K562 (cell line): Measurements from ENCODE around the gene SOX4. TPM values are rescaled to one million over a fixed set of nuclear protein-coding genes. Genes with fewer than 3 reads are reported as not detected.

Experiments used
- ATAC-seq: fragments of 200-7000 bp; cut with Tn5 transposase; 3 replicates; pipeline ENCODE4 v1.9.1; 2020; ENCODE audit warnings: moderate library complexity
- BruUV-seq: library from RNA; stranded (reverse); fragments of 400-500 nt; replicated peaks from 2 replicates; lab custom pipeline; 2021; lab: Mats Ljungman, UMichigan
- CTCF ChIA-PET: fragments of 300-600 bp; formaldehyde crosslinking; extraction: SDS; loops from one replicate; lab custom pipeline; 2021; ENCODE audit warnings: low intra/inter-chr PET ratio; lab: Yijun Ruan, JAX
- POLR2A ChIA-PET: fragments of 300-600, 350-650 bp; sonication (Branson Sonifier 250); formaldehyde crosslinking; extraction: SDS; loops from one replicate; lab custom pipeline; 2021; ENCODE audit warnings: antibody characterized with exemption, inconsistent platforms; lab: Yijun Ruan, JAX
- DNase-seq, 4 experiments: peaks; one replicate each; pipeline versions ENCODE4 v3.0.0 to v3.0.0-alpha.2; 2011 to 2018; ENCODE audit warnings: low spot score in 3 of 4, mixed read lengths in 3 of 4; ENCODE audit errors: extremely low read depth in 1 of 4
- FAIRE-seq: peaks from 2 replicates; lab custom pipeline; 2011; peaks lifted over from hg19 to GRCh38; lab: Jason Lieb, UNC
- H2AFZ ChIP-seq: 2 replicates; pipeline ENCODE4 v1.6.0; 2011; ENCODE audit warnings: low read depth, low read length, control low read depth, inconsistent platforms
- H3K27ac ChIP-seq: fragments of 200-600 bp; 3 replicates; pipeline ENCODE4 v1.8.0; 2011; ENCODE audit warnings: low read depth, mild to moderate bottlenecking, control low read depth, inconsistent platforms, low read length, moderate library complexity, mixed read lengths; ENCODE audit errors: extremely low read depth
- H3K27me3 ChIP-seq, 2 experiments: fragments of 300-600 bp in 1 of 2; 2 replicates in 1 of 2; 3 replicates in 1 of 2; pipeline versions ENCODE4 v1.6.0 to v1.8.0; 2011; ENCODE audit warnings: inconsistent platforms in 2 of 2, low read length in 2 of 2, mild to moderate bottlenecking in 1 of 2, mixed read lengths in 1 of 2, moderate library complexity in 1 of 2; ENCODE audit not compliant: control insufficient read depth in 2 of 2, insufficient read depth in 2 of 2
- H3K36me3 ChIP-seq: fragments of 300-600 bp; 3 replicates; pipeline ENCODE4 v1.8.0; 2011; ENCODE audit warnings: mild to moderate bottlenecking, low read length, inconsistent platforms; ENCODE audit not compliant: control insufficient read depth, insufficient read depth
- H3K4me1 ChIP-seq, 2 experiments: fragments of 200-600 bp in 1 of 2; replicated peaks in 1 of 2; 2 replicates in 1 of 2; 3 replicates in 1 of 2; pipeline versions ENCODE4 v1.5.1 to v1.8.0; 2011; ENCODE audit warnings: inconsistent platforms in 2 of 2, low read length in 2 of 2, mild to moderate bottlenecking in 1 of 2, mixed read lengths in 1 of 2, moderate library complexity in 1 of 2; ENCODE audit not compliant: control insufficient read depth in 2 of 2, insufficient read depth in 2 of 2
- H3K4me2 ChIP-seq: 2 replicates; pipeline ENCODE4 v1.6.1; 2011; ENCODE audit warnings: low read length, control low read depth, inconsistent platforms, mixed read lengths; ENCODE audit not compliant: insufficient read depth
- H3K4me3 ChIP-seq: fragments of 200-600 bp; sonication (generic), shearing (Covaris generic); 2 replicates; pipeline ENCODE4 v1.5.1; 2016; ENCODE audit warnings: control low read depth, inconsistent platforms
- H3K79me2 ChIP-seq: fragments of 200-600 bp; 3 replicates; pipeline ENCODE4 v1.8.0; 2011; ENCODE audit warnings: low read length, inconsistent platforms; ENCODE audit not compliant: control insufficient read depth, insufficient read depth
- H3K9ac ChIP-seq, 2 experiments: 2 replicates each; pipeline versions ENCODE4 v1.6.0 to v1.6.1; 2011; ENCODE audit warnings: low read depth in 2 of 2, low read length in 2 of 2, control low read depth in 1 of 2, inconsistent platforms in 1 of 2, mild to moderate bottlenecking in 1 of 2, mixed read lengths in 1 of 2; ENCODE audit not compliant: insufficient read depth in 1 of 2
- H3K9me1 ChIP-seq: one replicate; pipeline ENCODE4 v1.6.0; 2011; ENCODE audit warnings: inconsistent platforms, mild to moderate bottlenecking, low read length, moderate library complexity; ENCODE audit not compliant: control insufficient read depth, insufficient read depth
- H3K9me3 ChIP-seq: replicated peaks from 2 replicates; pipeline ENCODE4 v1.5.1; 2011; ENCODE audit warnings: low read depth, low read length, inconsistent platforms; ENCODE audit not compliant: control insufficient read depth, insufficient read depth
- H4K20me1 ChIP-seq: replicated peaks from 2 replicates; pipeline ENCODE4 v1.6.1; 2011; ENCODE audit warnings: low read length, inconsistent platforms, mixed read lengths; ENCODE audit not compliant: control insufficient read depth, insufficient read depth
- ELF2 ChIP-seq: fragments of 250-450 bp; sonication (Bioruptor Pico); IDR thresholded peaks from 2 replicates; pipeline ENCODE4 v1.5.0; 2021; ENCODE audit warnings: mild to moderate bottlenecking
- ETS2 ChIP-seq: IDR thresholded peaks from 2 replicates; pipeline ENCODE4 v1.6.1; 2016; ENCODE audit warnings: borderline replicate concordance, missing genetic modification characterization, mild to moderate bottlenecking, moderate library complexity, missing compliant biosample characterization; ENCODE audit not compliant: poor library complexity, severe bottlenecking
- HMG20B ChIP-seq: fragments of 250-450 bp; sonication (Bioruptor Pico); IDR thresholded peaks from 2 replicates; pipeline ENCODE4 v1.5.0; 2021; ENCODE audit warnings: mild to moderate bottlenecking
- HNRNPL ChIP-seq: fragments of 200-400 bp; formaldehyde crosslinking; IDR thresholded peaks from 2 replicates; pipeline ENCODE4 v1.6.1; 2017; ENCODE audit warnings: low read depth, mild to moderate bottlenecking, low read length
- IRF2 ChIP-seq: sonication (generic); formaldehyde crosslinking; IDR thresholded peaks from 2 replicates; pipeline ENCODE4 v1.8.1; 2022; ENCODE audit warnings: mild to moderate bottlenecking, missing genetic modification reagents
- MCM5 ChIP-seq: fragments of 450-650 bp; IDR thresholded peaks from 2 replicates; pipeline ENCODE4 v1.6.1; 2016; ENCODE audit warnings: low read depth
- POLR2AphosphoS5 ChIP-seq: IDR thresholded peaks from 2 replicates; pipeline ENCODE4 v1.6.1; 2011; ENCODE audit warnings: mild to moderate bottlenecking, low read depth, low read length, moderate library complexity; ENCODE audit not compliant: control insufficient read depth, insufficient read depth
- SREBF2 ChIP-seq: sonication (generic); formaldehyde crosslinking; IDR thresholded peaks from 2 replicates; pipeline ENCODE4 v1.4.0; 2020; ENCODE audit warnings: mild to moderate bottlenecking, missing genetic modification reagents
- TAF9B ChIP-seq: fragments of 450-650 bp; IDR thresholded peaks from 2 replicates; pipeline ENCODE4 v1.6.1; 2018; ENCODE audit warnings: mild to moderate bottlenecking; ENCODE audit not compliant: partially characterized antibody
- TBL1XR1 ChIP-seq, 2 experiments: IDR thresholded peaks; 2 replicates each; pipeline ENCODE4 v1.6.1; 2012; ENCODE audit warnings: improper control_type of control experiment in 2 of 2, low read length in 2 of 2, mild to moderate bottlenecking in 1 of 2
- THRAP3 ChIP-seq: fragments of 450-650 bp; IDR thresholded peaks from 2 replicates; pipeline ENCODE4 v1.6.1; 2016; ENCODE audit warnings: mild to moderate bottlenecking, inconsistent platforms, borderline replicate concordance
- ZC3H4 ChIP-seq: sonication (generic); formaldehyde crosslinking; IDR thresholded peaks from 2 replicates; pipeline ENCODE4 v1.9.0; 2021; ENCODE audit warnings: missing genetic modification reagents, borderline replicate concordance
- ZNF224 ChIP-seq: sonication (generic); formaldehyde crosslinking; IDR thresholded peaks from 2 replicates; pipeline ENCODE4 v1.8.0; 2022; ENCODE audit warnings: mild to moderate bottlenecking, missing genetic modification reagents
- WGBS: fragments of 100-300 bp; shearing (Covaris generic); methylation state at CpG from one replicate; pipeline ENCODE4 v1.1.6; 2016; ENCODE audit warnings: low coverage, mixed read lengths; ENCODE audit not compliant: insufficient coverage; ENCODE audit errors: missing lambda C conversion rate; 5-methylcytosine and 5-hydroxymethylcytosine counted together
- in situ Hi-C: fragments of 300-500 bp; cut with MboI; formaldehyde crosslinking; loops from 4 replicates; pipeline ENCODE4 v1.15.0; 2018; ENCODE audit warnings: inconsistent platforms, mixed read lengths
- intact Hi-C: fragments of 100-400 bp; cut with micrococcal nuclease; formaldehyde crosslinking; loops from 2 replicates; pipeline ENCODE4 v1.14.2; 2022
- polyA plus RNA-seq, 8 experiments: library from polyadenylated mRNA; depleted of rRNA in 4 of 8; stranded (reverse) in 5 of 8; unstranded in 3 of 8; fragments of >200 nt; fragmentation: Nextera tagmentation in 2 of 8; fragmentation: Illumina TruSeq in 1 of 8; extraction: Ambion mirVana in 2 of 8; extraction: Trizol in 1 of 8; gene quantifications; 2 replicates each; pipeline versions ENCODE4 v1.2.1 to v1.2.3, GENCODE V29; 2011 to 2014; ENCODE audit warnings: inconsistent platforms in 1 of 8, missing spikeins in 1 of 8
- total RNA-seq, 7 experiments: library from RNA; depleted of rRNA in 6 of 7; stranded (reverse); fragments of >200 nt in 6 of 7; fragmentation: Illumina TruSeq in 2 of 7; extraction: Trizol in 2 of 7; gene quantifications; 2 replicates each; pipeline versions ENCODE4 v1.2.1 to v1.2.3, GENCODE V29; 2011 to 2021; ENCODE audit warnings: low replicate concordance in 1 of 7
- TF ChIP-seq, protein P1 (sequence below): sonication (generic); formaldehyde crosslinking; IDR thresholded peaks from 2 replicates; pipeline ENCODE4 v1.8.0; 2023; ENCODE audit warnings: missing genetic modification reagents, mild to moderate bottlenecking, borderline replicate concordance
- TF ChIP-seq, protein P2 (sequence below): fragments of 250-450 bp; sonication (Bioruptor Pico); IDR thresholded peaks from 2 replicates; pipeline ENCODE4 v1.8.0; 2022; ENCODE audit warnings: inconsistent platforms, mild to moderate bottlenecking, moderate library complexity, borderline replicate concordance
- TF ChIP-seq, protein P3 (sequence below): fragments of 450-650 bp; formaldehyde crosslinking; IDR thresholded peaks from 2 replicates; pipeline ENCODE4 v1.4.0; 2022; ENCODE audit warnings: missing genetic modification characterization

Gene SOX4
- total and polyA plus RNA-seq, 9 of the 15 experiments (the other 6 are each of a cell fraction or from before 2014, with no cell fraction given) = 0.03 to 0.29 (median 0.04) TPM

DNA sequence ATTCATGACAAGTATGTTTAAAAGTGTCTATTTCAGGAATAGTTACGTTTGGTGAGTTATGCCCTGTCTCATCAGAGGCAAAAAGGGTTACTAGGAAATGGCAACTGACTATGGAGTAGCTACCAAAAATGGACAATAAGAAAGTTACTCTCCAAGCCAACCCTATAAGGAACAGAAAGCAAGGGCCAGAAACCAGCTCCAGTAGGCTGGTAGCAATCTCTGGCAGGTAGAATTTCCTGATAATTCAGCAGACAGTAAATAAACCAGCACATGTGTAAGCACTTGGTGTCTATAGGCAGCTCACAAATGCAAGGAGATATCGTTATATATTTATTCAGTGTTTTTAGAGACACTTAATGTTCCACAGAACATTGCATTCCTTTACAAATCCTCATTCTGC lies 20.3 kb downstream of the SOX4 start:
- Histone ChIP-seq H3K9ac (no peak overlapping the region), H3K36me3 (no peaks in the 10 kb centered on the region), H3K27me3 (peaks cover 2 to 19% of the 10 kb centered on the region in 2 experiments; a peak in 3 of 5 replicates), H3K9me1 (no peaks in the 10 kb centered on the region), H3K79me2 (no peaks in the 10 kb centered on the region), H2AFZ (no peak overlapping the region), H3K4me2 (no peak overlapping the region), H3K9me3 (no peaks in the 10 kb centered on the region), H4K20me1 (no peaks in the 10 kb centered on the region), H3K4me1 (peaks cover 0 to 8% of the 10 kb centered on the region in 2 experiments; a peak in 2 of 5 replicates), H3K27ac (no peak overlapping the region), H3K4me3 (no peak overlapping the region)
- DNase-seq = no peak
- 2% methylated on average over 2 of the region's 2 CpGs for WGBS
- in situ Hi-C loops = no loop called here
- no peak for FAIRE-seq
- ChIA-PET CTCF (no interaction called here), POLR2A (interaction anchor here (0.6 kb wide), 1 partner anchor 22 kb away, joined by 4 read pairs; no protein-coding TSS in a partner anchor)
- intact Hi-C loops = no loop called here
- BruUV-seq = no TSS peak
- no peak for ATAC-seq
- no peak for TF ChIP-seq HNRNPL
- TF ChIP-seq, protein P1, sequence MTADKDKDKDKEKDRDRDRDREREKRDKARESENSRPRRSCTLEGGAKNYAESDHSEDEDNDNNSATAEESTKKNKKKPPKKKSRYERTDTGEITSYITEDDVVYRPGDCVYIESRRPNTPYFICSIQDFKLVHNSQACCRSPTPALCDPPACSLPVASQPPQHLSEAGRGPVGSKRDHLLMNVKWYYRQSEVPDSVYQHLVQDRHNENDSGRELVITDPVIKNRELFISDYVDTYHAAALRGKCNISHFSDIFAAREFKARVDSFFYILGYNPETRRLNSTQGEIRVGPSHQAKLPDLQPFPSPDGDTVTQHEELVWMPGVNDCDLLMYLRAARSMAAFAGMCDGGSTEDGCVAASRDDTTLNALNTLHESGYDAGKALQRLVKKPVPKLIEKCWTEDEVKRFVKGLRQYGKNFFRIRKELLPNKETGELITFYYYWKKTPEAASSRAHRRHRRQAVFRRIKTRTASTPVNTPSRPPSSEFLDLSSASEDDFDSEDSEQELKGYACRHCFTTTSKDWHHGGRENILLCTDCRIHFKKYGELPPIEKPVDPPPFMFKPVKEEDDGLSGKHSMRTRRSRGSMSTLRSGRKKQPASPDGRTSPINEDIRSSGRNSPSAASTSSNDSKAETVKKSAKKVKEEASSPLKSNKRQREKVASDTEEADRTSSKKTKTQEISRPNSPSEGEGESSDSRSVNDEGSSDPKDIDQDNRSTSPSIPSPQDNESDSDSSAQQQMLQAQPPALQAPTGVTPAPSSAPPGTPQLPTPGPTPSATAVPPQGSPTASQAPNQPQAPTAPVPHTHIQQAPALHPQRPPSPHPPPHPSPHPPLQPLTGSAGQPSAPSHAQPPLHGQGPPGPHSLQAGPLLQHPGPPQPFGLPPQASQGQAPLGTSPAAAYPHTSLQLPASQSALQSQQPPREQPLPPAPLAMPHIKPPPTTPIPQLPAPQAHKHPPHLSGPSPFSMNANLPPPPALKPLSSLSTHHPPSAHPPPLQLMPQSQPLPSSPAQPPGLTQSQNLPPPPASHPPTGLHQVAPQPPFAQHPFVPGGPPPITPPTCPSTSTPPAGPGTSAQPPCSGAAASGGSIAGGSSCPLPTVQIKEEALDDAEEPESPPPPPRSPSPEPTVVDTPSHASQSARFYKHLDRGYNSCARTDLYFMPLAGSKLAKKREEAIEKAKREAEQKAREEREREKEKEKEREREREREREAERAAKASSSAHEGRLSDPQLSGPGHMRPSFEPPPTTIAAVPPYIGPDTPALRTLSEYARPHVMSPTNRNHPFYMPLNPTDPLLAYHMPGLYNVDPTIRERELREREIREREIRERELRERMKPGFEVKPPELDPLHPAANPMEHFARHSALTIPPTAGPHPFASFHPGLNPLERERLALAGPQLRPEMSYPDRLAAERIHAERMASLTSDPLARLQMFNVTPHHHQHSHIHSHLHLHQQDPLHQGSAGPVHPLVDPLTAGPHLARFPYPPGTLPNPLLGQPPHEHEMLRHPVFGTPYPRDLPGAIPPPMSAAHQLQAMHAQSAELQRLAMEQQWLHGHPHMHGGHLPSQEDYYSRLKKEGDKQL (CRISPR knock-in tag) = no peak
- TF ChIP-seq, protein P2, sequence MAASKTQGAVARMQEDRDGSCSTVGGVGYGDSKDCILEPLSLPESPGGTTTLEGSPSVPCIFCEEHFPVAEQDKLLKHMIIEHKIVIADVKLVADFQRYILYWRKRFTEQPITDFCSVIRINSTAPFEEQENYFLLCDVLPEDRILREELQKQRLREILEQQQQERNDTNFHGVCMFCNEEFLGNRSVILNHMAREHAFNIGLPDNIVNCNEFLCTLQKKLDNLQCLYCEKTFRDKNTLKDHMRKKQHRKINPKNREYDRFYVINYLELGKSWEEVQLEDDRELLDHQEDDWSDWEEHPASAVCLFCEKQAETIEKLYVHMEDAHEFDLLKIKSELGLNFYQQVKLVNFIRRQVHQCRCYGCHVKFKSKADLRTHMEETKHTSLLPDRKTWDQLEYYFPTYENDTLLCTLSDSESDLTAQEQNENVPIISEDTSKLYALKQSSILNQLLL (CRISPR knock-in tag) = no peak
- TF ChIP-seq IRF2 (CRISPR knock-in tag) = no peak
- TF ChIP-seq, protein P3, sequence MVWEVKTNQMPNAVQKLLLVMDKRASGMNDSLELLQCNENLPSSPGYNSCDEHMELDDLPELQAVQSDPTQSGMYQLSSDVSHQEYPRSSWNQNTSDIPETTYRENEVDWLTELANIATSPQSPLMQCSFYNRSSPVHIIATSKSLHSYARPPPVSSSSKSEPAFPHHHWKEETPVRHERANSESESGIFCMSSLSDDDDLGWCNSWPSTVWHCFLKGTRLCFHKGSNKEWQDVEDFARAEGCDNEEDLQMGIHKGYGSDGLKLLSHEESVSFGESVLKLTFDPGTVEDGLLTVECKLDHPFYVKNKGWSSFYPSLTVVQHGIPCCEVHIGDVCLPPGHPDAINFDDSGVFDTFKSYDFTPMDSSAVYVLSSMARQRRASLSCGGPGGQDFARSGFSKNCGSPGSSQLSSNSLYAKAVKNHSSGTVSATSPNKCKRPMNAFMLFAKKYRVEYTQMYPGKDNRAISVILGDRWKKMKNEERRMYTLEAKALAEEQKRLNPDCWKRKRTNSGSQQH (CRISPR knock-in tag) = no peak
- TF ChIP-seq SREBF2 (CRISPR knock-in tag) = no peak
- TF ChIP-seq ETS2 (tag) = no peak
- TF ChIP-seq ZC3H4 (CRISPR knock-in tag) = no peak
- no peak for TF ChIP-seq ZNF224
- no peak for TF ChIP-seq TBL1XR1 (IDR thresholded peaks at IDR 0.05; ENCODE audit: low read length in 2 of 2)
- TF ChIP-seq TAF9B = no peak
- no peak for TF ChIP-seq POLR2AphosphoS5
- TF ChIP-seq THRAP3 = no peak
- no peak for TF ChIP-seq ELF2 (CRISPR knock-in tag)
- TF ChIP-seq HMG20B (CRISPR knock-in tag) = no peak
- TF ChIP-seq MCM5 = no peak
